Measurements from ENCODE around the gene CCHCR1.

The CCHCR1 gene

DNA sequence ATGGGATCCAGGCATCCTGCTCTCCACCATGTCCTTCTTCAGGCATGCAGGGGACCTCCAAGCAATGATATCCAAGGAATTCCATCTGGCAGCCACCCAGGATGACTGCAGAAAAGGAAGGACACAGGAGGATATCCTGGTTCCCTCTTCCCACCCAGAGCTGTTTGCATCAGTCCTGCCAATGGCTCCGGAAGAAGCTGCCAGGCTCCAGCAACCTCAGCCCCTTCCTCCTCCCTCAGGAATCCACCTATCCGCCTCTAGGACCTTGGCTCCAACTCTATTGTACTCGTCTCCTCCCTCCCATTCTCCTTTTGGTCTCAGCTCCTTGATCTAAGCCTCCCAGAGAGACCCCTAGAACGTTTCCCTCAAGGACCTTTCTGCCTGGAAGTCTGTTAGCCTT lies 18.0 kb downstream of the CCHCR1 start:
- Histone ChIP-seq H3K4me1 (ENCODE audit: insufficient read depth, low read length) (peaks cover 37% of the 10 kb centered on the region), H3K9ac (ENCODE audit: low read depth, low read length) (no peak overlapping the region), H3K36me3 (ENCODE audit: insufficient read depth, low read length) (no peaks in the 10 kb centered on the region; the same call in 1 of the 2 replicates), H3K9me3 (ENCODE audit: control insufficient read depth, insufficient read depth, low read length) (no peaks in the 10 kb centered on the region)

- no peak within 1 kb of the TSS; the same call in 1 of the 2 replicates for H3K9ac ChIP-seq (ENCODE audit: low read depth, low read length)
- no peaks in the 10 kb centered on the region for H3K9me3 ChIP-seq (ENCODE audit: control insufficient read depth, insufficient read depth, low read length)
- H3K36me3 ChIP-seq (ENCODE audit: insufficient read depth, low read length) = no peaks in the 10 kb centered on the region
- peaks cover 37% of the 10 kb centered on the region for H3K4me1 ChIP-seq (ENCODE audit: insufficient read depth, low read length)
These were observed 18.6 kb downstream of the CCHCR1 start, which contains the start of gene PSORS1C2 for GRCh38 chr6:31138982-31139381. Gene PSORS1C2 (minus strand): TSS chr6:31139066. CDS start chr6:31139026, 40 bp downstream.

- Histone ChIP-seq H3K9me3 (ENCODE audit: control insufficient read depth, insufficient read depth, low read length) (no peaks in the 10 kb centered on the region), H3K4me1 (ENCODE audit: insufficient read depth, low read length) (peaks cover 19% of the 10 kb centered on the region), H3K36me3 (ENCODE audit: insufficient read depth, low read length) (no peaks in the 10 kb centered on the region), H3K9ac (ENCODE audit: low read depth, low read length) (no peak overlapping the region)
These were observed 21.9 kb downstream of the CCHCR1 start for GRCh38 chr6:31135710-31136109.

DNA sequence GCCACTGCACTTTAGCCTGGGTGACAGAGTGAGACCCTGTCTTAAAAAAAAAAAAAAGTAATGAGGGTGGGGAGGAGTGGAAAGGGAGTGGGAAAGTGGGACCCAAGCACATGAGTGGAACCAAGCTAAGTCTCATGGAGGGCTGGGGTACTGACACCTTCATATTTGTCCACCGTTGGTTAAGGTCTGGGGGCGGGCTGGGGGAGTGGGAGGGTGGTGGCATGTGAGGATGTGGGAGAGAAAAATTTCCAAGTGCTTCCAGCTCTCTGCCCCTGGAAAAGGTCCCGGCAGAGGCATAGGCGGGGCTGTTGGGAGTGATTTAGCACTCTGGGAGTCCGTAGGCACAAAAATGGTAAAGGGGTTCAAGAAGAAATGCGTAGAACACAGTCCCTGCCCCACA lies 24.8 kb downstream of the CCHCR1 start:
- H3K4me1 ChIP-seq (ENCODE audit: insufficient read depth, low read length) = peaks cover 3% of the 10 kb centered on the region
- no peaks in the 10 kb centered on the region for H3K36me3 ChIP-seq (ENCODE audit: insufficient read depth, low read length)
- no peak overlapping the region for H3K9ac ChIP-seq (ENCODE audit: low read depth, low read length)
- no peaks in the 10 kb centered on the region for H3K9me3 ChIP-seq (ENCODE audit: control insufficient read depth, insufficient read depth, low read length)

DNA sequence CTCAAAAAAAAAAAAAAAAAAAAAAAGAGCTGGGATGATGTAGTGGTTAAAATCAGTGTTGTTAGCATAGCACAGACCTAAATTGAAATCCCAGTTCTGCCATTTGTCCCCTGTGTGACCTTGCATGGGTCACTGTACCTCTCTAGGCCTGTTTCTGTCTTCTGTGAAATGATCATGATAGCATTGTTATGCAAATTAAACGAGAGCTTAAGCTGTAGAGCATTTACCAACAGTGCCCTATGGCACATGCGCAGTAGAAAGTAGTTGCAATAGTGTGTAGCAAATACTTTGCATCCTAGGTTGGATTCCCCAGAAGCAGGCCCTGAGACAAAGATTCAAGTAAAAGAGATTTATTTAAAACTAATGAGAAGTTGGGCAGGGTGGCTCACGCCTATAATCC lies 26.0 kb downstream of the CCHCR1 start:
- Histone ChIP-seq H3K9ac (ENCODE audit: low read depth, low read length) (no peak overlapping the region), H3K36me3 (ENCODE audit: insufficient read depth, low read length) (no peaks in the 10 kb centered on the region), H3K4me1 (ENCODE audit: insufficient read depth, low read length) (no peaks in the 10 kb centered on the region; the same call in 1 of the 2 replicates), H3K9me3 (ENCODE audit: control insufficient read depth, insufficient read depth, low read length) (no peaks in the 10 kb centered on the region)

GRCh38 chr6:31130751-31131150 lies 26.9 kb downstream of the CCHCR1 start:
- Histone ChIP-seq H3K9ac (ENCODE audit: low read depth, low read length) (no peak overlapping the region), H3K9me3 (ENCODE audit: control insufficient read depth, insufficient read depth, low read length) (no peaks in the 10 kb centered on the region), H3K36me3 (ENCODE audit: insufficient read depth, low read length) (no peaks in the 10 kb centered on the region), H3K4me1 (ENCODE audit: insufficient read depth, low read length) (no peaks in the 10 kb centered on the region; the same call in 1 of the 2 replicates)

GRCh38 chr6:31129130-31129529 lies 28.5 kb downstream of the CCHCR1 start:
- H3K36me3 ChIP-seq (ENCODE audit: insufficient read depth, low read length) = no peaks in the 10 kb centered on the region
- H3K9me3 ChIP-seq (ENCODE audit: control insufficient read depth, insufficient read depth, low read length) = no peaks in the 10 kb centered on the region
- no peak overlapping the region for H3K9ac ChIP-seq (ENCODE audit: low read depth, low read length)
- peaks cover 5% of the 10 kb centered on the region; the same call in 1 of the 2 replicates for H3K4me1 ChIP-seq (ENCODE audit: insufficient read depth, low read length)

GRCh38 chr6:31128093-31128676 lies 29.4 kb downstream of the CCHCR1 start:
- no peaks in the 10 kb centered on the region for H3K36me3 ChIP-seq (ENCODE audit: insufficient read depth, low read length)
- H3K9me3 ChIP-seq (ENCODE audit: control insufficient read depth, insufficient read depth, low read length) = no peaks in the 10 kb centered on the region
- H3K4me1 ChIP-seq (ENCODE audit: insufficient read depth, low read length) = peaks cover 5% of the 10 kb centered on the region; the same call in 1 of the 2 replicates
- H3K9ac ChIP-seq (ENCODE audit: low read depth, low read length) = no peak overlapping the region

DNA sequence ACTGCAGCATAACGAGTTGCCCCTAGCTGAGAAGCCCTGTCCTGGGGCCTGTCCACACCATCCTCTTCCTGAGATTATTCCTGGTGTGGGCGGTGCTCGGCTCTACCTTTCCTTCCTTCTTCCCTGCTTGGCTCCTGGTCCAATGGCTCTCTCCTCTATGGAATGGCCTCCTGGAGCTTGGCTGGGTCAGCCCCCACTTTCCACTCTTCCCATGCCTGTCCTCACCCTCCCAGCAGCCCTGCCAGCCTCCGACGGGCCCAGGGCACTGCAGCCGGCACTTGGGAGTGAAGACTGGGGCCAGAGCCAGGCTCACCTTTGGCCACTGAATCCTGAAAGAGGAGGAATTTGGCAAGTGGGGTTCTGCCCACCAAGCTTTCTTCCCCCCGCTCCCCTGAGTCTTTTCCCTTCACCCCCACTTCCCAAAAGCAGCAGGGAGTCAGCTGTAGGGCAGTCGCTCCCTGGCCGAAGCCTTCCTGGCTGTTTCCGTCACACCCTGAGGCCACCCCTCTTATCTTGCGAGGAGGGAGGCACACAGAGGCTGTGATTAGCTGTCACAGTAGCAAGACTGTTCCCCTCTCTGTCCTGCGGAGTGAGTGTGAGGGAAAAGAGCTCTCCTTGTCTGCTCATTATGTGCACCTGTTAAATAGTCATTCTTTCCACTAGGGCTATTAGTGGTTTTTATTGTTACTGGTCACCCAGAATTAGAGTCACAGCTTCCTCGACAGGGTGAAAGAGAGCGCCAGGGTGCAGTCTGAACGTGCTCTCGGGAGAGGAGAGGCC lies 31.0 kb downstream of the CCHCR1 start:
- Histone ChIP-seq H3K36me3 (ENCODE audit: insufficient read depth, low read length) (no peaks in the 10 kb centered on the region), H3K9me3 (ENCODE audit: control insufficient read depth, insufficient read depth, low read length) (no peaks in the 10 kb centered on the region), H3K4me1 (ENCODE audit: insufficient read depth, low read length) (peaks cover 5% of the 10 kb centered on the region; the same call in 1 of the 2 replicates), H3K9ac (ENCODE audit: low read depth, low read length) (no peak overlapping the region)

DNA sequence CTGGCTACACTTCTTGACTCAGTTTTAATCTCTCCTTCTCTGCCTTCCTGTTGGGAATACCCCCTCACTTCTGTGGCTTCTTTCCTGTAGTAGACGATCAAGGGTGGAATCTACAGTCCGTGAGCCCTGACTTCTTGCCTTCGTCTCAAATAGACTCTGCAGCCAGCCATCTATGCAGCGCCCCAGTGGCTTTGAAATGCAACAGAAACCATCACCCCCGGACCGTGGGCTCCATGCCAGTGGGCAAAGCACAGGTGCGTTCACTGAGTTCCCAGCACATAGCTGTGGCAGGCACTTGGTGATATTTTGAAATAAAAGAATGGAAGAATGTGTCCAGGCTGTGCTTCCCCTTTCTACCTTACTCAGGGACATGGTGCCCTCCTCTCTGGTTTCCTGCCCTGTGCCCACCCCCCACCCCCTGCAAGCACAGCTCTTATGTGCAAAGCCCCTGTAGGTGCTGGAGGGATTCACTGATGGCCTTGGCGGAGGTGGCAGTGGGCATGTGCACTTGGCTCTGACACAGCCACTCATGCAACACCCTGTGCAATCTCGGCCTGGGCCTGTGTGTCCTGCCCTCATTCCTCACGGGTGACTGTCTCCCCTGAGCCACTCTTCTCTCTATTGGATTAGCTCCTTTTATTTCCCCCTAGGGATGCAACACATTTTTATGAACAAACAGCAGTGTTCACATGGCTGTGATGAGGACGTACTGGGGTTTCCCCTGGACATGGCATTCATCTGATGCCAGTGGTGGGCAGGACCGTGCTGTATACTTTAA lies 31.8 kb downstream of the CCHCR1 start:
- Histone ChIP-seq H3K36me3 (ENCODE audit: insufficient read depth, low read length) (no peaks in the 10 kb centered on the region), H3K9ac (ENCODE audit: low read depth, low read length) (no peak overlapping the region), H3K4me1 (ENCODE audit: insufficient read depth, low read length) (peaks cover 5% of the 10 kb centered on the region; the same call in 1 of the 2 replicates), H3K9me3 (ENCODE audit: control insufficient read depth, insufficient read depth, low read length) (no peaks in the 10 kb centered on the region)

DNA sequence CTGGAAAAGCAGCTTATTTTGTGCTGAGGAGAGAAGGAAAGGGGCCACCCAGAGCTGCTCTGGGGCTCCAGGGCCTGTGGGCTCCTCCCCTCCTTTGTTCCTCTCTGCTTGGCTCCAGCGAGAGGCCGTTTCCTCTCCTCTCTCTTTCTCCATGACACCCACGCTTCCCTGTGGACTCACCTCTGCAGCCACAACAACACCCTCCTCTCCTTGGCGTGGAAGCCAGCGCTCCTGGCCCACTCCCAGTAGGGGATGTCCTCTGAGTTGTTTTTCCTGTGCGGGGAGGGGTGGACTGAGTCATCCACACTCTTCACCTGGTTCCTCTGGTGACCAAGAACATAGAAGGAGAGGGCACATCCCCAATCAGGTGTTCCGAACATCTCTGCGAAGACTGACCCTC lies 32.4 kb downstream of the CCHCR1 start:
- Histone ChIP-seq H3K9ac (ENCODE audit: low read depth, low read length) (no peak overlapping the region), H3K36me3 (ENCODE audit: insufficient read depth, low read length) (no peaks in the 10 kb centered on the region), H3K9me3 (ENCODE audit: control insufficient read depth, insufficient read depth, low read length) (no peaks in the 10 kb centered on the region), H3K4me1 (ENCODE audit: insufficient read depth, low read length) (peaks cover 5% of the 10 kb centered on the region; the same call in 1 of the 2 replicates)

DNA sequence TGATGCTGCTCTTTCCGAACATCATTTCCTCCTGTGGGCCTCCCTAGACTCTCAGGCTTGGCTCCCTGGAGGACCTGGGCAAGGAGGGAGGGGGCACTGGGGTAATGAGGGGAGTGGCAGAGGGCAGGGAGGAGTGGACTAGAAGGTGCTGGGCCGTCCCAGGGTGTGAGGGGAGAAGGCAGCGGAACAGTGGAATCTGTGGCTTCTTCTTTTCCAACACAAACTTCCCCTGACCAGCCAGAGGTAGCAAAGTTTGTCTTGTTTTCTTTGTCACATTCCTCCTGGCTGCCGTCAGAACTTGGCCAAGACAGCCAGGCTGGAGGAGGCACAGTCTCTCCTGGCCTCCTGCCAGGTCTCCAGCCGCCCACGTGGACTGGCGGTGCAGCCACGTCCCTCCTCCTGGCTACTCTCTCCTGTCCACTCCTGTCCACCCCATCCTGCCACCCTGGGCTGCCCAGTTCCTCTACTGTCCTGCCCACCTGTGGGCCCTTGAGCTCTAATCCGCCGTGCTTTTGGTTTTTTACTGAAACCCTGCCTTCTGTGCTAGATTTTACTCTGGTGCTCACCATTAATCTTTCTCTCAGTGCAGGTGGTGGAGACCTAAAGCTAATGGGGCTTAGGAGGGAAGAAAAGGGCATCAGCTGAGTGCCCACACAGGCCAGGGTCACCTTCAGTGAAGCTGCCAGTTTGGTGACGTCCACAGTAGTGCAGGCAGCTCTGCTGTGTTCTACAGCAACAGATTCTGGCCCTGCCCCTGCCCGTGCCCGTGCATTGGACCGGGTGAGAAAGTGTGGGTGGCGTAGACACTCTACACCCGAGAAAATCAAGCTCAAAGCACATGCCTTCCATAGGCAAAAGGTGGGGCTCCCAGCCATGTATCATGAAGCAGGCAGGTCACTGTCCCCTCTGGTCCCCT lies 34.6 kb downstream of the CCHCR1 start:
- Histone ChIP-seq H3K9ac (ENCODE audit: low read depth, low read length) (no peak overlapping the region), H3K36me3 (ENCODE audit: insufficient read depth, low read length) (no peaks in the 10 kb centered on the region), H3K4me1 (ENCODE audit: insufficient read depth, low read length) (peaks cover 5% of the 10 kb centered on the region; the same call in 1 of the 2 replicates)

DNA sequence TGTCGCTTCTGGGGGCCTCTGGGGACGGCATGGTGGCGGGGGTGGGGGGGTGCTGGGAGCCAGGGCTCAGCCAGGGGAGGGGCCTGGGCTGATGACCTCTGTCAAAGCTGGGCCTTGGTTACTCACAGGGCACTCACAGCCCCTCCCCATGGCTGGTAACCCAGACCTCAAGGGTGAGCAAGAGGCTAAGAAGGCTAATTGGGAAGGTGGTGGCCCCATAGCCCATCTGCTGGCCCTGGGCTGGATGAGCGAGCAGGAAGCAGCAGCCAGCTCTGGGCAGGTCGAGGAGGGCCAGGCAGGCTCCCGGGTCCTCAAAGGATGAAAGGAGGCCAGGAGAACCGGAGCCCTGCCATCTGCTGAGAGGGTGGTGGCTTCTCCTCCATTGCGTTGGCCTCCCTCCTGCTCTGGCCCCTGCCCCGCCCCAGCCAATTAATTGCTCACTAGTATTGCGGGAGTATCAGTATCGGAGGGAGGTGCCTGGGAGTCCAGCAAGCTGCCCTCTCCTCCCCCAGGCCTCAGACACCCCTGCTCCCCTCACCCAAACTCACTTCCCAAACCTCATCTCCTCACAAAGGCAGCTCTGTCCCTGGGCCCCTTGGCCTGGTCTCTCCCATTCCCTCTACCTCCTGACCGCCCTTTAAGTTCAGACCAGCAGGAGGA lies 36.3 kb downstream of the CCHCR1 start:
- H3K9me3 ChIP-seq (ENCODE audit: control insufficient read depth, insufficient read depth, low read length) = no peaks in the 10 kb centered on the region
- H3K36me3 ChIP-seq (ENCODE audit: insufficient read depth, low read length) = no peaks in the 10 kb centered on the region
- no peak overlapping the region for H3K9ac ChIP-seq (ENCODE audit: low read depth, low read length)
- peaks cover 5% of the 10 kb centered on the region; the same call in 1 of the 2 replicates for H3K4me1 ChIP-seq (ENCODE audit: insufficient read depth, low read length)

More for the DNA sequence above, 34.6 kb downstream of the CCHCR1 start:
- H3K9me3 ChIP-seq (ENCODE audit: control insufficient read depth, insufficient read depth, low read length) = no peaks in the 10 kb centered on the region

Measured in ES-I3 (cell line).